Spleen (tissue), 7 donors: ENCODE data around the gene SCFD2.

Source experiments
- POLR2A ChIP-seq, 3 donors: fragments of 450-650 bp; IDR thresholded peaks; one replicate each; pipeline ENCODE4 v1.5.1; 2017; ENCODE audit warnings: antibody characterized with exemption in 3 of 3, mild to moderate bottlenecking in 1 of 3
- POLR2AphosphoS5 ChIP-seq, 3 donors: sonication (generic); formaldehyde crosslinking; IDR thresholded peaks; one replicate each; pipeline ENCODE4 v1.5.1; 2017; ENCODE audit warnings: antibody characterized with exemption in 3 of 3
- TF ChIP-seq, protein P1 (sequence below), 11 experiments: fragments of 200-600 bp in 7 of 11; fragments of 450-650 bp in 4 of 11; sonication (generic) in 4 of 11; IDR thresholded peaks in 8 of 11; conservative IDR thresholded peaks in 3 of 11; 1 replicate in 7 of 11; 2 replicates in 4 of 11; pipeline versions ENCODE4 v1.4.0 to v1.8.0; 2016 to 2021; ENCODE audit warnings: antibody characterized with exemption in 11 of 11, inconsistent platforms in 4 of 11, mild to moderate bottlenecking in 1 of 11
- donor health status: DM: no; HTN: no; CAD: no; lungs with moderate emphysema.
- donor health status: DM: no; HTN: no; CAD: no.
- donor health status: DM: no; HTN: no; CAD: no.

- TF ChIP-seq, protein P1, sequence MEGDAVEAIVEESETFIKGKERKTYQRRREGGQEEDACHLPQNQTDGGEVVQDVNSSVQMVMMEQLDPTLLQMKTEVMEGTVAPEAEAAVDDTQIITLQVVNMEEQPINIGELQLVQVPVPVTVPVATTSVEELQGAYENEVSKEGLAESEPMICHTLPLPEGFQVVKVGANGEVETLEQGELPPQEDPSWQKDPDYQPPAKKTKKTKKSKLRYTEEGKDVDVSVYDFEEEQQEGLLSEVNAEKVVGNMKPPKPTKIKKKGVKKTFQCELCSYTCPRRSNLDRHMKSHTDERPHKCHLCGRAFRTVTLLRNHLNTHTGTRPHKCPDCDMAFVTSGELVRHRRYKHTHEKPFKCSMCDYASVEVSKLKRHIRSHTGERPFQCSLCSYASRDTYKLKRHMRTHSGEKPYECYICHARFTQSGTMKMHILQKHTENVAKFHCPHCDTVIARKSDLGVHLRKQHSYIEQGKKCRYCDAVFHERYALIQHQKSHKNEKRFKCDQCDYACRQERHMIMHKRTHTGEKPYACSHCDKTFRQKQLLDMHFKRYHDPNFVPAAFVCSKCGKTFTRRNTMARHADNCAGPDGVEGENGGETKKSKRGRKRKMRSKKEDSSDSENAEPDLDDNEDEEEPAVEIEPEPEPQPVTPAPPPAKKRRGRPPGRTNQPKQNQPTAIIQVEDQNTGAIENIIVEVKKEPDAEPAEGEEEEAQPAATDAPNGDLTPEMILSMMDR (IDR thresholded peaks at IDR 0.05 in 8 of 11, conservative IDR thresholded peaks at IDR 0.05 in 3 of 11) = no peak
- TF ChIP-seq POLR2A (IDR thresholded peaks at IDR 0.05) = no peak
- TF ChIP-seq POLR2AphosphoS5 (IDR thresholded peaks at IDR 0.05) = no peak
These were observed 218.7 kb downstream of the SCFD2 start for GRCh38 chr4:53147197-53147596.
